ENCODE results near the gene LMOD1.
"Not testable (repeated sequence)": the region's sequence is repeated elsewhere in the genome, so short reads cannot be mapped to it uniquely, and the experiment has no call there.

Gene LMOD1

DNA sequence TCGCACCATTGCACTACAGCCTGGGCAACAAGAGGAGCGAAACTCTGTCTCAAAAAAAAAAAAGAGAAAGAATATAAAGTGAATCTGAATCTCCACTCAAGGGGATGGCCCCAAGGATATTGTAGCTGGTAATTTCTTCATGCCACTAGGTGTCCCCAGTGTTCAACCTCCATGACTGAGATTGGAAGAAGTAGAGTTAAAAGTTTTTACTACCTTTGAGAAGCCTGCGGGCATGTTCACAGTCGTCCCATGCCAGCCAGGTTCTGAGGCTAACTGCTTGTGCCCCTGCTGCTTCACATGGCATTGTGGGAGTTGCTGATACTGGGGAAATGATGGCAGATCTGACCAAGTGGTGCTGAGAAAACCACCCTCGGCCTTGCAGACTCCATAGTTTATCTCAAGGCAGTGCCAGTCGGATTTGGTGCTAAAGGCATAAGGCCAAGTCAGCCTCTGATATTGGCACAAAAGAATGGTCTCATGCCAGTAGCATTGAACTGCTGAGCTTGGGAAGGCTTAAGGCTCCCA, 68.4 kb downstream of the LMOD1 start:
- peak in 24 of 56 donors; percentile 28 to 79 (median 42) for DNase-seq

DNA sequence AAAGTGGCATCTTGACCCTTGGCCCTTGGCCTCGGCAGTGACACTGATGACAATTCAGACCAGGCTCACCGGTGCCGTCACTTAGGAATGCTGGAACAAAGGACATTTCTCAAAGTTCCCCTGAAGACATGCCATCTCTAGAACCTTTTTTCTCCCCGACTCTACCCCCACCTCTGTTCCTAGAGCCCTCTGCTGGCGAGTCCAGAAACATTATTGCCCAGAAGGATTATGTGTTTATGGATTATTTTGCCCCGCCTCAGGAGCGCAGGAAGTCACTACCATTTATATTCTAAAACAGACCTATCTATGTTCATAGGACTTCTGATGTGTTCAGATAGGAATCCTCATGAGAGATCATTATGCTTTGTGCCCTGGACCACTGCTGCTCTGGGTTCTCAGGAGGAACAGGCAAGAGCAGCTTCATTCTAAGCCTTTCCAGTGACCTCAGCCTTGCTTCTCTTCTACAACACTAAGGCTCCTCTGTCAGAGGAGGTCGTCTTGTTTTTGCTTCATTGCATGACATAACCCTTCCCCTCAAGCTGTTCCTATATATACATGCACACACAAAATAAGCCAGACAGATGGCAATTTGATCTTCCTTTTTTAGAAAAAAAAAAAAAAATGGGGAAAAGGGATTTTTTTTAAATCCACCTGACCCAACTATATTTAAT, 70.1 kb downstream of the LMOD1 start:
- DNase-seq = peak in 1 of 56 donors; percentile 22

GRCh38 chr1:201874672-201875071, 71.7 kb downstream of the LMOD1 start:
- no peak for DNase-seq

DNA sequence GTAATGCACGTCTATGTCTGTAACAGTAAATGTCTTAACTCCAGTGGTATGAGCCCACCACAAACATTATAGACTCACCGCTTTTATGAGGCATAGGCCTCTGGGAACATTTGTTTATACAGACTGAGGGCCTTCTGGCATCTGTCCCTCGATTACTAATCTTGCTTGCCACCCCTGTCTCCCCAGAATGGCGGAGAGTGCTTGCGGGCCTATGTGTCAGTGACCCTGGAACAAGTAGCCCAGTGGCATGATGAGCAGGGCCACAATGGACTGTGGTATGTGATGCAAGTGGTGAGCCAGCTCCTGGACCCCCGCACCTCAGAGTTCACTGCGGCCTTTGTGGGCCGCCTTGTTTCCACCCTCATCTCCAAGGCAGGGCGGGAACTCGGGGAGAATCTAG, 76.0 kb downstream of the LMOD1 start:
- no peak for DNase-seq

DNA sequence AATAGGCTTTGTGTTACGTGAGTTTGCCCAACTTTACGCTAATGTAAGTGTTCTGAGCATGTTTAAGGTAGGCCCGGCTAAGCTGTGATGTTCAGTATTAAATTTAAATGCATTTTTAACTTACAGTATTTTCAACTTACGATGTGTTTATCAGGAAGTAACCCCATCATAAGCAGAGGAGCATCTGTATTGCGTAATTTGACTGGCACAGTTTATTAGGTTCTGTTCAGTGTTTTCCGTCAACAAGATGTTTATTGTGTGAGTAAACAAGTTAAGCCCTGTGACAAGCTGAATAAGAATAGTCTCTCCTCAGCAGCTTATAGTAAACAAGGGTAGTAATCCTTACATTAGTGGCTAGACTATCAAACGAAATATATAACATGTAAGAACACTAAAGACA, 84.9 kb downstream of the LMOD1 start:
- DNase-seq = no peak

DNA sequence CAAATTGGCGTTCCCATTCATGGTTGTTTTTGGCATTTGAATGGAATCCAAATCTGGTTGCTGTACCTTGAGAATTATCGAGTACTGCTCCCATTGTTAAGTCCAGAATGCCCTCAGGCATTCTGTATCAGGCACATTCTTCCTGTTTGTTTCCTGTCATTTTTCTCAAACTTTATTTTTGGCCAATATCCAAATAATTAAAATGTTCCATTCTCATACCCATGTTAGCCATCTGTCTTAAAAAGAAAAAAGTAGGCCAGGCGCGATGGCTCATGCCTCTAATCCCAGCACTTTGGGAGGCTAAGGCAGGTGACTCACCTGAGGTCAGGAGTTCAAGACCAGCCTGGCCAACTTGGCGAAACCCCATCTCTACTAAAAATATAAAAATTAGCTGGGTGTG, 86.9 kb downstream of the LMOD1 start:
- no peak for DNase-seq

DNA sequence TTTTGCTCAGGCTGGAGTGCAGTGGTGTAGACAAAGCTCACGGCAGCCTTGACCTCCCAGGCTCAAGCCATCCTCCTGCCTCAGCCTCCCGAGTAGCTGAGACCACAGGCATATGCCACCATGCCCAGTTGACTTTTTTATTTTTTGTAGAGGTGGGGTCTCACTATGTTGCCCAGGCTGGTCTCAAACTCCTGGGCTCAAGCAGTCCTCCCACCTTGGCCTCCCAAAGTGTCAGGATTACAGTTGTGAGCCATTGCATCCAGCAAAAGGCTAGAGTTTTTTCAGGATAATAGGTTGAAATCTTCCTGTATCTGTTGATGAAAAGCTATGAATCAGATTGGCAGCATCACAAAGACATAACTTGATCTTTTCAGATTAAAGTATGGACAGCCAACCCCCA, 89.6 kb downstream of the LMOD1 start:
- not testable (repeated sequence) for DNase-seq

DNA sequence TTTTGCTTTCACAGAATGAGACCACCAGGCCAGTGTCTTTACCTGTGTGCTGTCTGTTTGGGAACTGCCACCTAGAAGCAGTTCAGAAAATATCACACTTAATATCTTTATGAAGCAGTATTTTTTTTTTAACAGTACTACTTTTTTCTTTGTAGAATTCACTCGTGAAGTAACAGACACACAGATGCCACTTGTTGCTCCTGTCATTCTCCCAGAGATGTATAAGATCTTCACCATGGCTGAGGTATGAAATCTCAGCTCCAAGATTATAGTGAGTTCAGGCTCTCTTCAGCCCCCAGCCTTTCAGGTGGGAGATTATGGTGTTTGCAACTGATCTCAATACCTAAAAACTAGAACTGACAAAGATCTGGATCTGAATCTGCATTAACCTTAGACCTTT, 94.4 kb downstream of the LMOD1 start:
- DNase-seq = no peak

DNA sequence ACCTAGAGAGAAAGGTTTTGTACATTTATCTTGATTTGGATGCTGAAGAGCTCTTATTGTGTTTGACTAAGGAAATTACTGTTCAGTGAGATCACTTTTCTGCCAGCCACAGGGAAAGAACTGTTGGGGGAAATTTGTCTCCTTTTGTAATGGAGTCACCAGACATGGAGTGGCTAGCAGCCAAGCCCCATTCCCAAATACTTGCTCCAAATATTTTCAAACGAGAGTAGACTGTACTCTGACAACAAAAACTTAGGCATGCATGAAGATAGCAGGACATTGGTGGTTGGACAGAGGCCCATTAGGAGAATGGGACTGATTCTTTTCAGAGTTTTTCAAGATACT, 96.3 kb downstream of the LMOD1 start:
- peak in 1 of 56 donors; percentile 20 for DNase-seq

DNA sequence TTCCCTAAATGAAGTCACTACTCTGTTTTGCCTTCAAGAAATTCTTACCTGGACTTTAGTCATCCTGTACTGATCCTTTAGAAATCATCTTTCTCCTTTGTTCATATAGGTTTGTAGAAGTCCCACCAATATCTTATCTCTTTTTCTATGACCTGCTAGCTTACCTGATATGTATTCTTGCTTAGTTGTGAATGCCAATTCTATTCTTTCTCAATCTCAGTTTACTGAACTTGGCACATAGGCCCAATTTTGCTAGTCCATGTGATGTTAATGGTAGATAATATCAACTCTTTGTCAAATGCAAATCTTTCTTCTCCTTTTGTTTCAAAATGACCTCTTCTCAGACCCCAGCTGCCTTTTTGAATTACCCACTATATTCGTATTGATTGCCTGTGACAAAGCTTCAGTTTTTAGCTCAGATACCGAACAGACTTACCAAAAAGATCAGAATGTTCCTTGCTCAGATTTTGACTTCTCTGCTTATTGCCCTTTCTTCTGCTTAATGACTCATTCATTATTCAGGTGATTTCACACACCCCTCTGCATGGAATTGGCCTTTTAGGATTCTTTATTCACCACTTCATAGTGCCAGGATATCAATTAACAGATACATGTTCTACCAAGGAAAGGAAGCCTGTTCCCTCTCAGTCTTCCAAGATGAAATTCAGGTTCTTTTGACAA, 96.8 kb downstream of the LMOD1 start:
- no peak for DNase-seq

GRCh38 chr1:201848230-201848629, 98.1 kb downstream of the LMOD1 start:
- no peak for DNase-seq

- DNase-seq = no peak
Observed at GRCh38 chr1:201847150-201847549, 99.2 kb downstream of the LMOD1 start.

All from nucleus accumbens (tissue), 56 donors.